IPS DF 6.9 (cell line): ENCODE results near the gene BCAR3.
"Not testable (repeated sequence)": the region's sequence is repeated elsewhere in the genome, so short reads cannot be mapped to it uniquely, and the experiment has no call there.

Source experiments
- DNase-seq: peaks from one replicate; pipeline ENCODE4 v3.0.0-alpha.2; 2013; ENCODE audit warnings: low read depth, low spot score
- H3K27ac ChIP-seq: one replicate; pipeline ENCODE4 v1.5.1; 2013; ENCODE audit warnings: low read length, control low read depth
- H3K27me3 ChIP-seq: 2 replicates; pipeline ENCODE4 v1.6.1; 2013; ENCODE audit warnings: mild to moderate bottlenecking, low read length; ENCODE audit not compliant: control insufficient read depth, insufficient read depth
- H3K36me3 ChIP-seq: 2 replicates; pipeline ENCODE4 v1.6.1; 2013; ENCODE audit warnings: low read length; ENCODE audit not compliant: control insufficient read depth, insufficient read depth
- H3K4me1 ChIP-seq: 2 replicates; pipeline ENCODE4 v1.6.1; 2013; ENCODE audit warnings: low read length; ENCODE audit not compliant: control insufficient read depth, insufficient read depth
- H3K4me3 ChIP-seq: 2 replicates; pipeline ENCODE4 v1.5.1; 2013; ENCODE audit warnings: mild to moderate bottlenecking, low read length
- H3K9me3 ChIP-seq: 2 replicates; pipeline ENCODE4 v1.6.1; 2013; ENCODE audit warnings: low read length, inconsistent platforms; ENCODE audit not compliant: control insufficient read depth, insufficient read depth
- WGBS: extraction: QIAGEN DNeasy Blood & Tissue Kit; methylation state at CpG from one replicate; pipeline ENCODE4 v1.1.7; 2013; ENCODE audit warnings: mixed read lengths, missing lambda C conversion rate; ENCODE audit not compliant: insufficient read length, insufficient coverage; 5-methylcytosine and 5-hydroxymethylcytosine counted together

BCAR3 gene

DNA sequence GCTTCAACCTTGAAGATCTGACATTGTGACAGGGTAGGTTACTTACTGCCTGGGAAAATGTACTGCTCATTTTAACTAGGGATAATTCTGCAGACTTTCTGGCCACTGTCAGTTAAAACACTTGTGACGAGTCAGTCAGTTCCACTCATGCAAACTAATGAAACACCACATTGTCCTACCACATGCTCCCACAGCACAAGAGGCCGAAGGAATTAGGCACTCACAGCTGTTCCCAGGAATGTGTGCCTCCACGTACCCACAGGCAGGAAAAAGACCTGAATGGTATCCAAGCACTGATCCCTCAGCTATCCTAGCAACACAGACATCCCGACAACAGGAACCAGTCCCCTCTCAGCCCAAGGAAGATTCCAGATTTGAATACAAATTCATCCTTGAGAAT lies 12.3 kb downstream of the BCAR3 start:
- Histone ChIP-seq H3K9me3 (no peaks in the 10 kb centered on the region), H3K4me3 (no peak overlapping the region), H3K27ac (no peak overlapping the region), H3K27me3 (no peaks in the 10 kb centered on the region), H3K36me3 (no peaks in the 10 kb centered on the region), H3K4me1 (peaks cover 6% of the 10 kb centered on the region)
- no CpG with 5 or more reads among the region's 4 CpGs for WGBS
- no peak for DNase-seq

DNA sequence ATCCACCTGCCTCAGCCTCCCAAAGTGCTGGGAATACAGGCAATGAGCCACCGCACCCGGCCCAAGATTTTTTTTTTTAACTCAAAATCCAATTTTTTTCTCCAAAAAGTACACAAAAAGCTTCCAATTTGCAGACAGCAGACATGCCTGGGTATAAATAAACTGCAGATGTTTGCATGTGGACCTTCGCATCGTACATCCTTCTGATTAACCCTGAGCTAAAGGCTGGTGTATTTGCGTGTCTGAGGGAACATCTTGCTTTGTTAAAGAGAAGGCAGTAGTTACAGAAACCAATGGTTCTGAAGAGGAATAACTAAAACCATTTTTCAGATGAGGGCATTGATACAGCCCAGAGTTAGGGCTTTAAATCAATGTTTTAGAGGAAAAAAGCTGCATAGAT lies 12.7 kb downstream of the BCAR3 start:
- DNase-seq, result no peak
- Histone ChIP-seq H3K4me1 (peaks cover 6% of the 10 kb centered on the region), H3K9me3 (no peaks in the 10 kb centered on the region), H3K27ac (no peak overlapping the region), H3K27me3 (no peaks in the 10 kb centered on the region), H3K4me3 (no peak overlapping the region), H3K36me3 (no peaks in the 10 kb centered on the region)
- WGBS, result no CpG with 5 or more reads among the region's 5 CpGs

DNA sequence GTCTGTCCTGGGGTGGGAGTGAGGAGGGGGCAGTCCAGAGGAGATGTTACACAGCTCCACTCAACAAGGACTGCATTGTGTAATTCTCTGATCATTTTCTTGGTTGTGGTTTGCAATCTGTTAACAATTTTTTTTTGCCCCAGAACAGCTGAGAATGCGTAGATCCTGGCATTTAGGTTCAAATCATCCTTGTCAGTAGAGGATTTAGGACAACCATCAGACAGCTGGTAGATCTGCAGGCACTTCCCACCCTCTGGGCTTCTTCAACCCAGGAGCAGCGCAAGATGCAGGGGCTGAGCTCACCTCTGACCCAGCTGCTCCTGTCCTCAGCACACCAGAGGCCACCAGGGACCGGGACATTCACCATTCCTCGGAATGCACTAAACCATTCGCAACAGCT lies 13.5 kb downstream of the BCAR3 start:
- Histone ChIP-seq H3K4me1 (peaks cover 7% of the 10 kb centered on the region), H3K27me3 (no peaks in the 10 kb centered on the region), H3K4me3 (no peak overlapping the region), H3K27ac (no peak overlapping the region), H3K9me3 (no peaks in the 10 kb centered on the region), H3K36me3 (no peaks in the 10 kb centered on the region)
- no CpG with 5 or more reads among the region's 5 CpGs for WGBS
- DNase-seq, result no peak

DNA sequence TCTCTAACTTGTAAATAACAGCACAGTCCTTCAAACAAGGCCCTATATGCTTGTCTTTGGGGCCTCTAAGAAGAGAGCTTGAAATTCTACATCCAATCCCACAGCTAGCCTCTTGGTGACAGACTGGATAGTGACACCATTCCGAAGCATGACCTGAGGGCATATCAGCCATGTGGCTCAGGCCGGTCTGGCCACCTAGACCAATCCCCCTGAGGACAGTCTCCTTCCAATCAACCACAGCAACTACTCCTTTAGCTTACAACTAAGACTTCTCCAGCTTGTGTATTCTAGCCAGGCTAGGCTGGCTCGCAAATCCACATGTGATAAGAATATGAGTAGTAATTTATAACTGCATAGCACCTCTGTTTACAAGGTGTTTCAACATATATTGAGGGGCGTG lies 14.0 kb downstream of the BCAR3 start:
- H3K4me1 ChIP-seq, result peaks cover 7% of the 10 kb centered on the region

DNA sequence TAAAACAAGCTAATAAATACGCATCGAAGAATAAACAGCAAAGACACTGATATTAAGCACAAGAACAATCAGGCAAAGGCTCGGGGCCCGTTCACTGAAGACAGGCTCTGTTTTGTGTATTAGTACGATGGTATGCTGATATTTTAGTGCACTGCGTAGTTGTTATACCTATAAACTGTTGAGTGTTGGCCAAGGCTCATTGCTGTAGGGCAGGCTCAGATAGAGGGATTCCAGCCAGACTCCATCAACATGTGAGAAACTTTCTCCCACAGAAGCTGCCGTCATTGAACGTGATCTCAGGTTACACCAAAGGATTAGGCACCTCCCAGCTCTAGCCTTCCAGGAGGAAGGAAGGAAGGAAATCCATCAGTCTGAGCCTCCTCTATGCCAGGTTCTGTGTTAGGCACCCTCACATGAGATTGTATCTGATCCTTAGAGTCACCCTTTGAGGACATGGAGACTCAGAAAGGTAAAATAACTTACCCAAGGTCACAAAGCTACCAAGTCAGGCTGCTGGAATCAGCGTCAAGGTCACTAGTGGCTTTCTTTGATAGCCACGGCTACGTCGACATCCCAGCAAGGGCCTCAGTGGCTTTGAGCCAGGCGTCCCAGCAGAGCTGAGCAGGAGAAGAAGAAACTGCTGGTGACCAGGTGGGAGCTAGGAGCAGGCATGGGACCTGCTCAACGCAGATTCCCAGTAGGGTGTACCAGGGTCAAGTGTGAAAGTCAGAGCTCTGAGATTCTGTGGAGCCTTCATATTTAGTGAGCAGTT lies 14.8 kb downstream of the BCAR3 start:
- Histone ChIP-seq H3K4me1 (peaks cover 7% of the 10 kb centered on the region), H3K4me3 (no peak overlapping the region), H3K27ac (no peak overlapping the region), H3K27me3 (no peaks in the 10 kb centered on the region), H3K36me3 (no peaks in the 10 kb centered on the region), H3K9me3 (no peaks in the 10 kb centered on the region)
- DNase-seq, result no peak
- WGBS, result no CpG with 5 or more reads among the region's 14 CpGs

More for the DNA sequence above, 14.0 kb downstream of the BCAR3 start:
- no CpG with 5 or more reads among the region's 4 CpGs for WGBS
- no peak for DNase-seq
- H3K9me3 ChIP-seq, result no peaks in the 10 kb centered on the region
- no peak overlapping the region for H3K27ac ChIP-seq
- no peaks in the 10 kb centered on the region for H3K36me3 ChIP-seq
- no peak overlapping the region for H3K4me3 ChIP-seq
- H3K27me3 ChIP-seq, result no peaks in the 10 kb centered on the region

DNA sequence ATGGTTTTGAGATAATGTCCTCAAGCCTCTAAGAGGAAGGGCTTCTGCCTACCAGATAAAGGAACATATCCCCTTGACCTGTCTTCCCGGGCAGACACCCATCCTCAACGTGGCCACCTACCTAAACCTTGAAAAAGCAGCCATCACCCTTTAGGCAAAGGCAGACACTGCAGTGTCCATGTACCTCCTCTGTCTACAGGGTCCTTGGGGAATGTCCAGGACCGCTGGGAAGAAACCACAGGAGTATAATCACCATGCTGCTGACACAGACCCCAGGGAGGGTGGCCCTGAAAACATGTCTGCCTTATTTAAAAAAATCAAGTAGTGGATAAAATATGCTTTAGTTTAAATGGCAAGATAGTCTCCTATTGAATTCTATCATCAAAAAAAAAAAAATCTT lies 16.6 kb downstream of the BCAR3 start:
- Histone ChIP-seq H3K27me3 (no peaks in the 10 kb centered on the region), H3K9me3 (no peaks in the 10 kb centered on the region), H3K4me3 (no peak overlapping the region), H3K36me3 (no peaks in the 10 kb centered on the region), H3K4me1 (peaks cover 7% of the 10 kb centered on the region), H3K27ac (no peak overlapping the region)
- WGBS, result no CpG with 5 or more reads among the region's 3 CpGs
- DNase-seq, result no peak

DNA sequence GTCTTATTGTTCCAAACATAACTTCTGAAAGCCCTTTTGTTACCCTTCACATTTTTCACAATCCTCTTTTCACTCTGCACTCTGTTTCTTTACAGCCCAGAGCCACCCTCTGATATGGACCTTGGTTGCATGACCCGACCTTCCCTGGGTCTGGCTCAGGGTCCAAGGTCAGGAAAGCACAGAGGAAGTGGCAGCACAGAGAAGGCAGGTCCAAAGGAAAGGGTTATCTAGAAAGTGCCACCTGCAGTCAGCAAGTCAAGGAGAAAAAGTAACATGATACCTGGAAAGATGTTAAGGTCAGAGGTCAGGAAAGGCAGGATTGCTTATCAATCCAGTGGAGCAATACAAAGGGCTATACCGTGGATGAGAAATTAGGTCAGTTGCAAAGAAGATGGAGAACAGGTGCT lies 18.4 kb downstream of the BCAR3 start:
- Histone ChIP-seq H3K27ac (no peak overlapping the region), H3K4me1 (peaks cover 7% of the 10 kb centered on the region), H3K27me3 (no peaks in the 10 kb centered on the region), H3K4me3 (no peak overlapping the region), H3K9me3 (no peaks in the 10 kb centered on the region), H3K36me3 (no peaks in the 10 kb centered on the region)
- no CpG with 5 or more reads among the region's 2 CpGs for WGBS
- DNase-seq, result no peak

DNA sequence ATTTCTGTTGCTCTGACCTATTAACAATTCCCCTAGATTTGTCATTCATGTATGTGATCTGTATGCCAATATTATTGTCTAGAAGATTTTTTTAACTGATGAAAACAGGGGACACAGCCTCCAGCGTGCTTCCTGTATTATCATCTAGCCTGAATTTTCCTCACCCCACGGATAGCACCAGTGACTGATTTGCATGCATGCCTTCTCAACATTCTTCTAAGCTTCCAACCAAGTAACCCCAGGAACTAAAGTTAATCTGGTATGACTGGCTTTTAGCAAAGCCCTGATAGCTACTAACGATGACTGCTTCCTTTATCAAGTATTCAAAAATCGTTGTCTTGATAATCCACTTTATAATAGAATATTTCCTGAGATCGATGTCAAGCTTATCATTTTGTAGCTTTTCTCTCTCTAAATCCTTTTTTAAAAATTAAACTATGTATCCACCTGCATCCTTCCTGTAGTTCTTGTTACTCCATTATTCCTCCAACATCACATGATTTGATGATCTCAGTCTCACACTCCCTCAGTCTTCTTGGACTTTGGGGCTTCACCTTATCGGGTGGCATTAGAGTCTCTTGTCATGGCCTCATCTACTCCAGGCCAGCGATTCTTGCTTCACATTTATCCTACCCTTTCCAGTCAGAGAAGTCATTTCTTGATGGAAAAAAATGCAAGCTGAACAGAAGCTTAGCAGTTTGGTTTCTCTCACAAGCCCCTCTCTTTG lies 19.0 kb downstream of the BCAR3 start:
- H3K4me1 ChIP-seq, result peaks cover 7% of the 10 kb centered on the region
- 100% methylated on average over 1 of the region's 7 CpGs for WGBS
- no peak overlapping the region for H3K4me3 ChIP-seq
- no peak for DNase-seq
- H3K9me3 ChIP-seq, result no peaks in the 10 kb centered on the region
- H3K27me3 ChIP-seq, result no peaks in the 10 kb centered on the region
- H3K36me3 ChIP-seq, result no peaks in the 10 kb centered on the region
- no peak overlapping the region for H3K27ac ChIP-seq

DNA sequence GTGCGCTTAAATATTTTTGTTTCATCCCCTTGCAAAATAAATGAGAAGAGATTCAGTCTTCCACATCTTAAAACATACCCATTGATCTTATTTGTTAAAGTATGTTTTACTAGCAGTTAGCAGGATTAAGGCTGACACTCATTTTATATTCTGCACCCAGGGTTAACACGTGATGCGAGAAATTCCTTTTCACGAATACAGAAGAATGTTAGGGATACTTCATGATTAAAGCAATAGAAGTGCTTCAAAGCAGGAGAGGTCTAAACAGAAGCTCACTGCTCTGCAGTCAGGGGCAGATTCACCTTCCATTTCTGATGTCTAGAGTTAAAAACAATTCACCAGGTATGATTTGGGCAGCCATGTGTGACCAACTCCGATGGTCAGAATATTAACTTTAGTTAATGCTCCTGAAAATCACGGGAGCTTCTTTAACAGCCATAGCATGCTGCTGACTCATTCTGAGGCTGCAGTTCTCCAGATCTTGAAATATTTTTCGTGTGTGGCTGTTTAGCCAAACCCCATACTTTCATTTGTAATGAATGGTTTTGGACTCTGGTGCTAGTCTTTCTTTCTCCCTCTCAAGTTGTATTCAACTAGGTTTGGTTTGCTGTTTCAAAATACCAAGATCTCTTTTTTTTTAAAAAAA lies 19.7 kb downstream of the BCAR3 start:
- Histone ChIP-seq H3K27me3 (no peaks in the 10 kb centered on the region), H3K9me3 (no peaks in the 10 kb centered on the region), H3K4me3 (no peak overlapping the region), H3K27ac (no peak overlapping the region), H3K4me1 (peaks cover 5% of the 10 kb centered on the region), H3K36me3 (no peaks in the 10 kb centered on the region)
- WGBS, result no CpG with 5 or more reads among the region's 7 CpGs
- no peak for DNase-seq

DNA sequence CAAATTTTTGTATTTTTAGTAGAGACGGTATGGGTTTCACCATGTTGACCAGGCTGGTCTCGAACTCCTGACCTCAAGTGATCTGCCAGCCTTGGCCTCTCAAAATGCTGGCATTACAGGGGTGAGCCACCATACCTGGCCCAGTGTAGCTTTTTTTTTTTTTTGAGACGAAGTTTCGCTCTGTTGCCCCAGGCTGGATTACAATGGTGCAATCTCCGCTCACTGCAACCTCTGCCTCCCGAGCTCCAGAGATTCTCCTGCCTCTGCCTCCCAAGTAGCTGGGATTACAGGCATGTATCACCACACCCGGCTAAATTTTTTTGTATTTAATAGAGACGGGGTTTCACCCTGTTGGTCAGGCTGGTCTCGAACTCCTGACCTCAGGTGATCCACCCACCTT lies 20.3 kb downstream of the BCAR3 start:
- not testable (repeated sequence) for H3K27me3 ChIP-seq, H3K27ac ChIP-seq, DNase-seq, H3K4me1 ChIP-seq, H3K36me3 ChIP-seq, H3K4me3 ChIP-seq, H3K9me3 ChIP-seq
- no CpG with 5 or more reads among the region's 9 CpGs for WGBS
